GM18498 (cell line): ENCODE data around the gene SP4.

Experiments
- ATAC-seq: cut with Tn5 transposase; IDR thresholded peaks from one replicate; pipeline ENCODE4 v1.9.1; 2021; ENCODE audit warnings: mild to moderate bottlenecking, moderate library complexity; ENCODE audit not compliant: unreplicated experiment

SP4 gene

DNA sequence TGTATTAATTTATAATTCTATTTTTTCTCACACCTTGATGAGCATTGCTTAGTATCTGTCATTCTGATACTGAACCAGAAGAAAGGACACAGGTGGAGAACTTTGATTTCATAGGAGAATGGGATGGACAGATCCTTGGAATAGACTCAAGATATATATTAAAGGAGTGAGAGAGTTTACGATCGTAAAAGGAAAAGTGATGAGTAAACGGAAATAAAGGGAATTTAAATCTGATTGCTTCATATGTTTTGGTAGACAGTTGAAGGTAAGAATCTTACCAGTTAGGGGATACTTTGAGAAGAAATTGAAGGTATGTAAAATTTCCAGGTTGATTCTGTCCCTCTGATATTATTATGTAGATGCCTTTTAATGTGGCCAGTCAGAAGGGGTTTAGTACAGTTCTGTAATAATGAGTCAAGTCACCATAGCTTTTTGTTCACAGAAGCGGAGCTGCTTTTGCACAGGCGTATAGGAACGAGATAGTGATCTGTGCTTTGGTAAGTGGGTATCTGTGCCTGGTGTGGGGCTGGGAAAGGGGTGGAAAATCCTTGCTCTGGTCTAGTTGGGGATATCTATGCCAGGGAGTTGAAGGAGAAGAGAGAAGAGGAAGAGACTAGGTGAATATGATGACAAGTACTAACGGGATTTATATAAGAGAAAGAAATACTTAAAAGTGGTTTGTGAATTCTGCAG, 15.4 kb downstream of the SP4 start:
- ATAC-seq, result no peak

- ATAC-seq, result no peak
Measured at GRCh38 chr7:21448974-21449373, 21.1 kb downstream of the SP4 start.

DNA sequence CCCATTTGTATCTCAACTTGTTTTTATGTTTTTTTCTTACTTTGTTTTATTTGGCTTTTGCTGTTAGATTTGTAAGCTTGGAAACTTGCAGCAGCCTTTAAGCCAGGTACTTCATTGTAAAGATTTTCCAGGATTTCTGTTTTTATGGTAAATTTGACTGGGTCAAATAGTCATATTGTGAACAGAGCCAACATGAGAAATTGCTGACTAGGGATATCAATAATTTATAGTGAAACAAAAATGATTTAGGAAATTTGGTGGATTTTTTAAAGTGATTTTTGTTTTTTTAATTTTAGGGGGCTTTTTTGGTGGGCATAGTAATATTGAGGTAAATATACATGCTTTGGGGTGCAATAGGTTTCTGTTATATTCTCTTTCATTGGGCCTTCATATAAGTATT, 22.2 kb downstream of the SP4 start:
- ATAC-seq, result no peak

GRCh38 chr7:21450941-21451340, 23.1 kb downstream of the SP4 start:
- ATAC-seq, result no peak

DNA sequence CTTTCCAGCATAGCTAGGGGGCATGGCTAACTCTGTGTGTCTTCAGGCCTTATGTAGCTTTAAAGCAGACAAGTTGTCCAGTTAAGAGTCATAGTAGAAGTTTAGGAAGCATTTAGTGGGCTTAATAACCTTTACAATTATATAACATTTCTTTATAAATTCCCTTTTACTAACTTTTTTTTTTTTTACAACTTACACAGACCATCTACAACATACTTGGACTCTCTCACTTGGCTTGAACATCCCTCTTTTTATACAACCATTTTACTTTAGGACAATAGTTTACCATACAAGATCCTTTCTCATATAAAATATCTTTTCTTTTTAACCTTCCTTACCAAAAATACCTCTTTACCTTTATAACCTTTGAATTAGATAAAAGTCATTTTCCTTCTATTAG, 26.3 kb downstream of the SP4 start:
- no peak for ATAC-seq

DNA sequence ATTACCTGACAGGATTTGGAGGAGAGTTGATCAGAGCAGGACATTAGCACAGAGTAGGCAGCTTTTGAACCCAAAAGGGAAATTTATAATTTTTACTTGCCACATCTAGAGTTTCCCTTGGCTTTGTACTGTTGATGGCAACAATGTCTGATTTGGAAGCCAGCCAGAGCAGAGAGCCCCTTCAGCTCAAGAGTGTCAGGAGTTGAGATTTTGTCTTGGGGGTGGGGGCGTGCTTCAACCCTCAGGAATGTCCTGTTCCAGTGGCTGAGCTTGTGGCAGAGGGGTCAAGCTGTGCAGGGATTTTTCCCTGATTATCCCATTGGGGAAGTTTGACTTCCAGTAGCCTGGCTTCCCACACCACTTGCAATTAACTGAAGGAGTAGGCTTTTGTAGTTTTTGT, 27.0 kb downstream of the SP4 start:
- ATAC-seq, result no peak

- no peak for ATAC-seq
Measured at GRCh38 chr7:21461282-21461681, 33.4 kb downstream of the SP4 start.

GRCh38 chr7:21462081-21462480, 34.2 kb downstream of the SP4 start:
- no peak for ATAC-seq

DNA sequence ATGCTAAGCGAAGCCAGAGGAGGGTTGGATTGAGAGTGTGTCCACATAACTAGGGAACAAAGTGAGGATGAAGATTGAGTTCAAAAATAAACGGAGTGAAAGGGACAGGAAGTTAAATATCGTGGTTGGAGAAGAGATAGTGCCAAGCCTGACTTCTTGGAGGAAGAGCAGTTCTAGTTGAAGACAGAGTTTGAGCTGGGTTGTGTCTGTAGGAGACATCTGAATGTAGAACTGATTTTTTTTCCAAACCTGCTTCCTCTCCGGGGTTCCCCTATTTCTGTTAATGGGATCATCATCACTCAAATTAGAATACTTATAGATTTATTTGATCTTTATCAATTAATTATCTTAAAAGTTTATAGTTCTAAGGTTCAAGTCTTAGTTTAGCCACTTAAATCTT, 35.6 kb downstream of the SP4 start:
- no peak for ATAC-seq

DNA sequence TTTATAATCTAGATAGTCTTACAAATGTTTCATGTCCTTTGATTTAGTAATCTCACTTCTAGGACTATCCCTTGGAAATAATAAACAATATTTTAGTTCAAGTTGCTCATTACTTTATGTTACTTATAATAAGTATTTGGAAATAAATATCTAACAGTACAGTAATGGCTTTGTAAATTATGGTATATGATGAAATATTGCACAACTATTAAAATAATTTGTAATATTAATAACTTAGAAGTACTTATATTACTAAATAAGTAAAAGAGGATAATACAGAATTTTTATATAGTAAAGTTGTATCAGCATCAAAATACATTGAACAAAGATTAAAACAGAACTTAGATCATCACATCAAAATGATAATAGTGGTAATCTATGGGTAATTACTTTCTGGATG, 41.1 kb downstream of the SP4 start:
- ATAC-seq, result no peak

GRCh38 chr7:21469894-21470293, 42.0 kb downstream of the SP4 start:
- ATAC-seq, result no peak

GRCh38 chr7:21472029-21472428, 44.1 kb downstream of the SP4 start:
- no peak for ATAC-seq

DNA sequence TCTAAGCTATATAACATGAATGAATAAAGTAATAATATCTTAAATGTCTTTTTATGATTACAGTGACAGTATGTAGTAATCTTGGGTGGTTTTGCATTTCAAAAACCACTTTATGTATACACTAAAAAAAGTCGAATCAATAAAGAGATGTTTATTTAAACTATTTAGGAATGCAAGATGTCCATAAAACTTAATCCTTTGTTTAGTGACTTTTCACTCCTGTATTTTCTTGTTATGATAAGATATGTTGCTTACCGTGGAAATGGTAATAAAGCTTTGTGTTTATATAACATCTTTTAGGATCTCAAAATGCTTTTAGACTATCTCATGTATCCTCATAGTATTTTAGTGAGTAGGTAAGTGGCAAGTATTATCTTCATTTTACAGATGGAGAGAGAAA, 48.5 kb downstream of the SP4 start:
- ATAC-seq, result no peak

- no peak for ATAC-seq
Measured at GRCh38 chr7:21480693-21481403, 53.0 kb downstream of the SP4 start.

DNA sequence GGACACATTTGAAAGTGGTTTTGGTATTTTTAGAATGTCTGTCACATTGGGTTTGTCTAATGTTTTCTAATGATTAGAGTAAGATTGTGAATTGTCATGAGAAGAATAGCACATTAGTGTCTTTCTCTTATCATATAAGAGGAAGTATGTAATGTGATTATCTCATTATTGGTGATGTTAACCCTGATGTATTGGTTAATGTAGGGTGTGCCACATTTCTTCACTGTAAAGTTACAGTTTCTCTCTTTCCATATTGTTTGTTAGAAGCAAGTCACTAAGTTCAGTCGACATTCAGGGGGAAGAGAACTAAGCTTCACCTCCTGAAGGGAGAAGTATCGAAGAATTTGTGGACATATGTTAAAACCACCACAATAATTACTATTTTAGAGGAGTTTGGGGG, 58.6 kb downstream of the SP4 start:
- no peak for ATAC-seq

- ATAC-seq, result no peak
Measured at GRCh38 chr7:21495731-21496130, 67.8 kb downstream of the SP4 start.

DNA sequence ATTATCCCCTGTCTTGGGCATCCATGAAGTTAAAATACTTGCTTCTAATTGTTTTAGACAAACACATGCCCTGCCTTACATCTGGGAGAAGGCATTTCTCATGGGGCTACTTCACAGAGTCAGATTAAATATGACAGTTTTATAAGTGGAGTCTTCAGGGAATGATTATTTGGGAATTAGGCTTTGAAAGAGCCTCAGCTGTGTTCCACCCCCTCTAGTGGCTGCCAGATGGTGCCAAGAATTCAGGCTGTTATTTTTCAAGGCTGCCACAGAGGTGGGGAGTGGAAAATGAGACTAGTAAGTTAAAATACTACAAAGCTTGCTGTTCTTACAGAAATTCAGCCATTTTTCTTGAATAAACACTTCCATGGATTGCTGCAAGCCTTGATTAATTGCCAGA, 69.2 kb downstream of the SP4 start:
- ATAC-seq, result no peak

DNA sequence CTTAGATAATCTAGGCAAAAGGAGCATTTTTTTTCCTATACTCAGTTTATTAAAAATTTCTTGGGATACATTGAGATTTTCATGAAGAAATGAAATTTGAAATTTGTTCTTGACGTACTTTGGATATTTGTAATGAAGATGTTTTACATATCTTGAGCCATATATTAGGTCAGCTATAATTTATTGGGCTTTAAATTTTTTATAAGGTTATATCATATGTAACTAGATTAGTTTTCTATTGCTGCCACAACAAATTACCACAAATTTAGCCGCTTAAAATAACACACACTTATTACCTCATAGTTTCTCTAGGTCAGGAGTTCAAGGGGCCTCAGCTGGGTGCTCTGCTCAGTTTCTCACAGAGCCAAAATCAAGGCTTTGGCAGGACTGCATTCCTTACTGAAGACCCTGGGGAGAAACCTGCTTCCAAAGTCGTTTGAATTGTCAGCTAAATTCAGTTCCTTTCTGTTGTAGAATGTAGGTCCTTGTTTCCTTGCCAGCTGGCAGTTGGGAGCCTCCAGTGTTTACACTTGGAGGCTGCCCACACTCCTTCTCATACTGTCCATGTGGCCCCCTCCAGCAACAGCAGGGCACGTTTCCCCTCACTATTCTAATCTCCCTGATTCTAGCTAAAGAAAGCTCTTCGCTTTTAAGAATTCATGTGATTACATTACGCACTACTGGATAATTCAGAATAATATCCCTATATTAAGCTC, 72.4 kb downstream of the SP4 start:
- ATAC-seq, result no peak

DNA sequence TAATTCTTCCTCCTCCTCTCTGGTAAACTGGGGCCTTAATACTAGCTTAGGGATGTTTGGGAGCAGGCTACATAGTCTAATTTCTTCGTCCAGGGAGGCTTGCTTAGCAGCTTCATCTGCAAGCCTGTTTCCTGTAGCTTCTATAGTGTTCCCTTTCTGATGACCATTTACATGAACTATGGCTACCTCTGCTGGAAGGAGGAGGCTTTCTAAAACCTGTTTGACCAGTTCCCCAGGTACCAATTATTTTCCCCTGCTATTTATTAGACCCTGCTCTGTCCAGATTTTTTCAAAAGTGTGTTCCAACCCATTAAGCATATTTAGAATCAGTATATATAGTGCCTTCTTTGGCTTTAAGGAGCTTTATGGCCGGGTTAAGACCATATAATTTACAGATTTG, 76.1 kb downstream of the SP4 start:
- ATAC-seq, result no peak

DNA sequence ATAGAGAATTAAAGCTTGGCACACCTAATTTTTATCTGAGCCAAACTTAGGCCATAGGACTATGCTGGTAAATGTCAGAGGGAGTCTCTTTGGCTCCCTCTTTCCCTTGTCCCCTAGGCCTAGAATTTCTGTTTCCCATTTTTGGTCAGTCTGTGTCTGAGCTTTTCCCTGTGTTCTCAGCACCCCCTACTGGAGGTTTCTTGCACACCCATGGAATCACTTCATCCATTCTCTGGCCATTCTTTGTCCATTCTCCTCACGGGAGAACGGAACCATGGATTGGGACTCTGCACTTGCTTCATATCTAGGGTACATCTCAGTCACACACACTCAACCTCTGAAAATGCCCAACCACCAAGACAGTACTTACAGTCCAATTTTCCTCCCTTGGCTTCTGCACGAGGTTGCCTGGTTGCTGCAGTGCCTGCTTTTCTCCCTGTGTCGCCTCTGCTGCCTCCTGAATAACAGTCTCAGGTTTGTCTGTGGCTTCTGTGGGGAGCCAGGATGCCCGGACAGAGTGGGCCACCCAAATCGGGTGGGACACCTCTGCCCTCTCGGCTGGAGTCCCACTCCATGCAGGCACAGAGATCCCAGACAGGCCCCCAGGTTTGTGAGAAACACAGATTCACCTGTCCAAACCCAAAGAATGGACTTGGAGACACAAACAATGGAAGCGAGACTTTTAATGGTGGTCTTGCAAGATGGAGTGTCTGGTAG, 79.9 kb downstream of the SP4 start:
- ATAC-seq, result no peak

DNA sequence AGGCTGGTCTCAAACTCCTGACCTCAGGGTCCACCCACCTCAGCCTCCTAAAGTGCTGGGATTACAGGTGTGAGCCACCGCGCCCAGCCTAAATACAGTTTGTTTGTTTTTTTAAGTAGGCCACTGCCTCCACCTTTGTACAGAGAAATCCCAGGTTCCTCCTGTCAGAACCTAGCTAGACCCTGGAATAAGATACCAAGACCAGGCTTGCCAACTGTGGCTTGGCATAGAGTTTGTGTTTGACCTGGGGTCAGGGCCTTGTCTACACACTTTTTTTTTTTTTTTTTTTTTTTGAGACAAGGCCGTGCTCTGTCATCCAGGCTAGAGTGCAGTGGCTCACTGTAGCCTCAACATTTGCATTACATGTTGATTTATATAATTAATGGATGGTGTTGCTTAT, 80.7 kb downstream of the SP4 start:
- ATAC-seq, result no peak

- no peak for ATAC-seq
Measured at GRCh38 chr7:21514062-21514461, 86.2 kb downstream of the SP4 start.
